SW480 (cell line): ENCODE measurements around the gene CHAC2.
"Not testable (repeated sequence)": the region's sequence is repeated elsewhere in the genome, so short reads cannot be mapped to it uniquely, and the experiment has no call there.

Experiments
- DNase-seq: peaks from one replicate; pipeline ENCODE4 v3.0.0-alpha.2; 2016; ENCODE audit warnings: low spot score

The CHAC2 gene

DNA sequence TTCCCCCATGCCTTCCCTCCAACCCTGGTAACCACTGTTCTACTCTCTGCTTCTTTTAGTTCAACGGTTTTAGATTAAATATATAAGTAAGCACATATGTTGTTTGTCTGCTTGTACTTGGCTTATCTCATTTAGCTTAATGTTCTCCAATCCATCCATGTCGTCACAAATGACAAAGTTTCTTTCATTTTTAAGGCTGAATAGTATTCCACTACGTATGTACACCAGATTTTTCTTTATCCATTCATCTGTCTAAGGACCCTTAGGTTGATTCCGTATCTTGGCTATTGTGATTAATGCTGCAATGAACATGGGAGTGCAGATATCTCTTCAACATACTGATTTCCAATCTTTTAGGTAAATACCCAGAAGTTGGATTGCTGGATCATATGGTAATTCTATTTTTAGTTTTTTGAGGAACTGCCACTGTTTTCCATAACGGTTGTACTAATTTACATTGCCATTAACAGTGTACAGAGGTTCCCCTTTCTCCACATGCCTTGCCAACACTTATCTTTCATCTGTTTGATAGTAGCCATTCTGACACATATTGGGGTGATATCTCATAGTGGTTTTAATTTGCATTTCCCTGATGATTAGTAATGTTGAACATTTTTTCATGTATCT lies 11.0 kb downstream of the CHAC2 start:
- DNase-seq: no peak

DNA sequence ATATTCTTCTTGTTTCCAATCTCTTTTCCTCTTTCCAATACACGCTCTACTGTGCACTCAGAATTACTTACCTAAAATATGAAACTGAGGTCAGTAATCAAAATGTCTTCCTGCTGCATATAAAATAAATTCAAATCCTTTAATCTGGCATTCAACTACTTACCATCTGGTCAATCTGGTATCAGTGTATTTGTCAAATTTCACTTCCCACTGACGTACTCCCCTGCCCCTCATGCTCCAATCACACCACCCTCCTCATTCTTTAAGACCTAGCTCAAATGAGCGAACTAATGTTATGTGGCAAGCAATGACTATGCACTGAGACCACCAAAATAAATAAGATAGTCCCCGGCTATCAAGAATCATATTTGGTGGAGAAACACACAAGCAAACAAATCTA lies 12.5 kb downstream of the CHAC2 start:
- no peak for DNase-seq

DNA sequence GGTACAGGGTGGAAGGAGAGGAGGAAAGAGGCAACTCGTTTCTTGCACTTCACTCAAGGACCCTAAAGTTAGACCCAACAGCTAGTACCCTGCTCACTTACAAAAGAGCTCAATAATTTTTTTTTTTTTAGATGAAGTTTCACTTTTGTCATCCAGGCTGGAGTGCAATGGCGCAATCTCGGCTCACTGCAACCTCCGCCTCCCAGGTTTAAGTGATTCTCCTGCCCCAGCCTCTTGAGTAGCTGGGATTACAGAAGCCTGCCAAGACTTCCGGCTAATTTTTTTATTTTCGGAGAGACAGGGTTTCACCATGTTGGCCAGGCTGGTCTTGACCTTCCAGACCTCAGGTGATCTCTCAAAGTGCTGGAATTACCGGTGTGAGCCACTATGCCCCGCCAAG lies 15.1 kb downstream of the CHAC2 start:
- DNase-seq: no peak

DNA sequence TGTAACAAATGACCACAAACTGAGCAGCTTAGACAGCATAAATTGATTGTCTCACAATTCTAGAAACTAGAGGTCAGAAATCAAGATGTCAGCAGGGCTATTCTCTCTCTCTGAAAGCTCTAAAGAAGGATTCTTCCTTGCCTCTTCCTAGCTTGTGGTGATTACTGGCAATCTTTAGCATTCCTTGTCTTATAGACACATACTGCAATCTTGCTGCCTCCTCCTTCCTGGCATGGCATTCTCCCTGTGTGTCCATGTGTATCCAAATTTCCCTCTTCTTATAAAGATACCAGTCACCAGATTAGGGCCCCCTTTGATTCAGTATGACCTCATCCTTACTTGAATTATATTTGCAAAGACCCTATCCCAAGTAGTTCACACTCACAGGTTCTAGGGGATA lies 16.8 kb downstream of the CHAC2 start:
- no peak for DNase-seq

DNA sequence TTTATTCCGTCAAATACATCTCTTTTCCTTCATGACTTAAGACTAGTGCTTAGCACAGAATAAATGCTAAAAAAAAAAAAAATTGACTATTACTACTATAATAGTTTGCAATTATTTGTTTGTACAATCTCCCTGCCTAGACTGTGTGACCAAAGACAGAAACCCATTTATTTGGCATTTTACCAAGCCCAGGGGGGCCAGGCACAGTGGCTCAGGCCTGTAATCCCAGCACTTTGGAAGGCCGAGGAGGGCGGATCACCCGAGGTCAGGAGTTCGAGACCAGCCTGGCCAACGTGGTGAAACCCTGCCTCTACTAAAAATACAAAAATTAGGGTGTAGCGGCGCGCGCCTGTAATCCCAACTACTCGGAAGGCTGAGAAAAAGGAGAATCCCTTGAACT lies 17.8 kb downstream of the CHAC2 start:
- DNase-seq: no peak

DNA sequence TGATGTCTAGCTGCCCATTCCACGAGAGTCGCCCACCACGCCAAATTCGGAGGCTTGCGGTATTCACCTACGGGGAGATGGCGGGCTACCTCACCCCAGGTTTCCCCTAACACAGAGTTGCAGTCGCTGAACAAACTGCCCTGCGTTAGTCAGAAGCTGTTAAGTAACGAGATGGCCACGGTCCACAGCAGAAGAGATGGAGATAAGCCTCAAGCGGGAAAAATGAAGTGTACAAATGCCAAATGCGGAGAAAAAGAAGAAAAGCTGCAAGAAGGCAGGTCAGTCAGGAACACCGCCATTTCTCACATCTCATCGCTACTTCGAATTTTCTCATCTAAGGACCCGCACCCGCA lies 18.7 kb downstream of the CHAC2 start:
- peak; percentile 25 for DNase-seq

DNA sequence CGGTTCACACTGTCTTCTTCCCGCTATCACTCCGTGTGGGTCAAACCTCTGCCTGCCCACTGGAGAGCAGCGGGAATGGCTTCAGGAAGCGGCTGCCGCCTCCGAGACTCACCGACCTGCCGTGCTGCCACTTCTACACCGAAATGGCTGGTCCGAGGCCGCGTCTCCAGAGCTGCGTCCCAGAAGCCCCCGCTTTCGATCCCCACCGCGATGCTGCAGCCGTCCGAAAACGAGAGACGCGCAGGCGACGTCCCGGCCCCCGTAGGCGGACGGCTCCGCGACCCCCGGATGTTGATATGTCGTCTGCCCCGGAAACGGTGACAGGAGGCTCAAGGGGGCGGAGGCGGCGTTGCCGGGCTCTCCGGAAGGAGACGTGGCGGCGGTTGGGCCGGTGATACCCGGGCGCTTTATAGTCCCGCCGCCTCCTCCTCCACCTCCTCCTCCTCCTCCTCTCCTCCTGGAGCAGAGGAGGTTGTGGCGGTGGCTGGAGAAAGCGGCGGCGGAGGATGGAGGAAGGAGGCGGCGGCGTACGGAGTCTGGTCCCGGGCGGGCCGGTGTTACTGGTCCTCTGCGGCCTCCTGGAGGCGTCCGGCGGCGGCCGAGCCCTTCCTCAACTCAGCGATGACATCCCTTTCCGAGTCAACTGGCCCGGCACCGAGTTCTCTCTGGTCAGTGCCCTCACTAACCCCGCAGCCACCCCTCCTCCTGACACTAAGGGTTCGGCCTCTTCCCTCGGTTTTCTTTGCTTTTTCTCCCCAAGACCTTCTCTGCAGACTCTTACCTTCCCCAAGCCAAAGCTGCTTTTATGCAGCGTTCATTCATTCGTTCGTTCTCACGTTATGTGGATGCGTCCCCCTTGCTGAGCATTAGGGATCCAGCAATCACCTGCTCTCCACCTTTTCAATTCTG lies 19.4 kb downstream of the CHAC2 start, which contains the start of the genes ASB3 and ERLEC1:
Gene ASB3 (minus strand): TSS at position 249 of the 909 bp plus-strand sequence. CDS start 21,381 bp downstream, outside the sequence.
Gene ERLEC1 (plus strand): TSS at position 340 of the 909 bp plus-strand sequence. CDS start 167 bp downstream, at position 507.
- DNase-seq: peak; percentile 93

DNA sequence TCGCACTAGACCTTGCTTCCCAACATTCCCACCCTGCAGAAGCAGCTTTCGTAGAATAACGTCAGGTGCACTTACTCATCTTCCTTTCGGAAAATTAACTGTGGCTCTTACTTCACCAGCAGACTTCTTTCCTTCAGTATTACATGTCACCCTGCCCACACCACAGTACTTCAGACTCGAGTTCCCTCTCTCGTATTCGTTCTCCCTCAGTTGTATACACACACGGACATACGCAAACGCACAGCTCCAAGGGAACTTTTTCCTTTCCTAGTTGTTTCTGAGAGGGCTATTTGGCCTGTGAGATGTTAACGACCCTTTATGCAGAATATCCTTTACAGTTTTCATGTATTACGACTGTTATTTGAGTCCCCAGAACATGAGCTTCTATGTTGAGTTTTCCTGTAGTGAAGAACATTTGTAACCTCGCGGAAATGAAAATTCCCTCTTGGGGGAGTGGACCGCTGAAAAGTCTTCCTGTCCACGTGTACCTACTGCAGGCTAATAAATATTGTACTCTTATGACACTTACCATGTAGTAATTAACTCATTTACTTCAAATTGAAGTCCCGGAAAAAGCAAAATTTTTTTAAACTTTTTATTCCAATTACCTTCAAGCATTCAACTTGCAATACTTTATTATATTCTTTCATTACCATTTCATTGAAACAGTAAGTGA lies 20.1 kb downstream of the CHAC2 start:
- peak; percentile 46 for DNase-seq

DNA sequence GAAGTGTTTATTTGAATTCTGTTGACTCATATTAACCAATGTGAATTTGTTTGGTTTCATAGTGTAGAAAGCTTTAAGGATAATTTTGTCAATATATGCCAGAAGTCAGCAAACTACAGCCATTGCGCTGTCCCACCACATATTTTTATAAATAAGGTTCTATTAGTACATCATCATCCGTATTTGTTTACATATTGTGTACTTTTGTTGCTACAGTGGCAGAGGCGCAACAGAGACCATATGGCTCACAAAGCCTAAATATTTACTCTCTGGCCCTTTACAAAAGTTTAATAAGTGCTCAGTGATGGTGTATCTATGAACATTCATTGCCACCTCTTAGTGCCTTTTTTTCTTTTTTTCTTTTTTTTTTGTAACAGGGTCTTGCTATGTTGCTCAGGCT lies 25.7 kb downstream of the CHAC2 start:
- DNase-seq: no peak

DNA sequence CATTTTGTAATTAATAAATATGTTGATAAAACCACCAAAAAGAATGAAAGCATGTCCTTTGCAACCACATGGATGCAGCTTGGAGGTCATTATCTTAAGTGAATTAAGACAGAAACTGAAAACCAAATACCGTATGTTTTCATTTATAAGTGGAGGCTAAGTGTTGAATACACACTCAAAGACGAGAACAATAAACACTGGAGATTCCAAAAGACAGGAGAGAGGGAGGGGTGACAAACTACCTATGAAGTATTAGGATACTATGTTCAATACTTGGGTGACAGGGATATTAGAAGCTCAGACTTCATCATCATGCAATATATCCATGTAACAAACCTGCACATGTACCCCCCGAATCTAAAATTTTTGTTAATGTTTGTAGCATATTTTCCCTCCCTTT lies 26.2 kb downstream of the CHAC2 start:
- DNase-seq: no peak

DNA sequence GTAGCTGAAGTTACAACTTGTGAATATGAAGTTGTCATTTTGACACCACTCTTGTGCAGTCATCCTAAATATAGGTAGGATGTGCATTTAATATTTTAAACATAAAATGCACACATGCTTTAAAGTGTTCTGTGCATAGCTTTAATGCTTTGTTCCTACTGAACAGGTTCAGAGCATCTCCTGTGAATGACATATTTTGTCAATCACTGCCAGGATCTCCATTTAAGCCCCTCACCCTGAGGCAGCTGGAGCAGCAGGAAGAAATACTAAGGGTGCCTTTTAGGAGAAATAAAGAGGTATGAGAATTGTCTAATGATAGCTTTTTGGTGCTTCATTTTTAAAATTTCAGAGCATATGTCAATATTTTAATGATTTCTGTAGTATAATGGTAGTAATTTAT lies 33.9 kb downstream of the CHAC2 start:
- no peak for DNase-seq

DNA sequence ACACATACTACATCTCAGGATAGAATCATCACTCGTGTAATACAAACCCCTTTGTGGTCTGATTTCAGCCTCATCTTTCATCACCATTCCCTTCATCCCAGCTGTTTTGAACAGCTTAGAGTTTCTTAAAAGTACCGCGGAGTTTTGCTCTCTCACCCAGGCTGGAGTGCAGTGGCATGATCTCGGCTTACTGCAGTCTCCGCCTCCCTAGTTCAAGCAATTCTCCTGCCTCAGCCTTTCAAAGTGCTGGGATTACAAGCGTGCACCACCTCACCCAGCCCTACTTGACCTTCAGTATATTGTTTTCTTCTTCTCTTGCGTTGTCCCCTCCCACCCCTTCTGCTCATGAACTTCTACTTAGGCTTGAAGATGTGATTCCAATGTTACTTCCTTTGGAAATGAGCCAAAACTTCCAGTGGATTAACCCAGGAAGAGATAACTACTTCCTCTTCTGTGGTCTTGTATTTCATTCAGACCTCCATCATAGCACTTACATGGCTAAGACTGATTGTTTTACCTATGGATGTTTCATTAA lies 35.1 kb downstream of the CHAC2 start:
- no peak for DNase-seq

DNA sequence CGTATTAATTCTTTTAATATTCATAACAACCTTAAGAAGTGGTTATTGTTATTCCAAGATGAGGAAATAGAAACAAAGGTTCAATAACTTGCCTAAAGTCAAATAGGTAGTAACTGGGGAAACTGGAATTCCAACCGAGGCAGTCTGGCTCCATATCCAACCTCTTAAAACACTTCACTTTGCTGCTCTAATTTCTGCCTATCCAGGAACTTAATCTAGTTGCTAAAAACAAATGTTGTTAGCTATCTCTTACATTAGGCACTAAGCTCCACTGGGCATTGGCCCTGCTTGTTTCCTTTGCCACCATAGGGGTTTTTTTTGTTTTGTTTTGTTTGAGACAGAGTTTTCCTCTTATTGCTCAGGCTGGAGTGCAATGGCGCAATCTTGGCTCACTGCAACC lies 44.0 kb downstream of the CHAC2 start:
- no peak for DNase-seq

DNA sequence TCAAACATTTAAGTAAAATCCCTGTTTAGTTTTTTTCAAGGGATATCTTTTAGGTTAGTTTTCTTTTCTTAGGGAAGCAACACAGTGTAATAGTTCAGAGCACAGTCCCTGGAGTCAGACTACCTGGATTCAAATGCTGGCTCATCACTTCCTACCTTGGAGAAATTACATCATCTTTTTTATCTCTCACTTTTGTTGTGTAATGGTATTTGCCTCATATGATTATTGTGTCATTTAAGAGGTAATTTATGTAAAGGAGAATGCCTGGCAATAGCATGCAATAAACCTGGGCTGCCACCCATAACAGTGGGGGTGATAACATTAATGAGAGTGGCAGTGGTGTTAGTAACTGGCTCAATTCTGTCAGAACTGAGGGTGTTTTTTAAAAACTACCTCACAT lies 45.5 kb downstream of the CHAC2 start:
- no peak for DNase-seq

DNA sequence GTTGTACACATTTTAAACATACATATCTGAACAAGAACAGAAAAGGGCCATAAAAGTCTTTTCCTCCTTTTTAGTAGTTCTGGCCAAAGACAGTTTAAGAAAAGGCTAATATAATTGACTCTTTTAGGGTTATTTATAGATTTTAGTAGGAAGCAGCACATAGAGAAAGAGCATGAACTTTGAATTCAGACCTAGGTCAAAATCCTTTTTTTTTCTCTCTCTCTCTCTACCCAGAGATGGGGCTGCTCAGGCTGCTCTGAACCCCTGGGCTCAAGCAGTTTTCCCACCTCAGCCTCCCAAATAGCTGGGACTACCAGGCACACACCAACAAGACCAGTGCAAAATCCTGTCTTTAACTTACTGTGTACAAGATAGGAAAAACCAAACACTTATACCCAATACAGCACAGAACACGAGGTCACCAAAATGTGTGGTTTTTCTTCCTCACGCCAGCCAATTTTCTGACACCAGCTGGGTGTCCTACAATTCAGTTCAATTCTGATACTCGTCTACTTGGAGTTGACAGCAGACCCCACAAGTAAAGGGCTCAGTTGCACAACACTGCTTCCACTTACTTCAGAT lies 51.3 kb downstream of the CHAC2 start:
- no peak for DNase-seq

DNA sequence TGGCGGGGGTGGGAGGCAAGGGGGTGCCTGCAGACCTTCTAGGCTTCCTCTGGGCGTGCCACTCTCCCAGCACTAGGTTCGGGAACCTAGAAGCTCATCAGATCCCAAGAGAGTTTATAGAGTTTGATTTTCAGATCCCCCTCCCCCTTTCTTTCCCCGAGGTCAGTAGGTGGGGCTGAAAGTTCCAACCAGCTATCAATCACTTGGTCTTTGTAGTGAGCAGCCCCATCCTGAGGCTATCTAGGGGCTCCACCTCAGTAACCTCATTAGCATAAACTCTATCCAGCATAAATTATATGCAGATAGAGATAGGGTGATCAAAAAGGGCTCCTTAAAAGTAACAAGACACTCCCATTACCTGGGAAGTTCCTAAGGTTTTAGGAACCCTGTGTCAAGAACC lies 52.0 kb downstream of the CHAC2 start:
- no peak for DNase-seq

DNA sequence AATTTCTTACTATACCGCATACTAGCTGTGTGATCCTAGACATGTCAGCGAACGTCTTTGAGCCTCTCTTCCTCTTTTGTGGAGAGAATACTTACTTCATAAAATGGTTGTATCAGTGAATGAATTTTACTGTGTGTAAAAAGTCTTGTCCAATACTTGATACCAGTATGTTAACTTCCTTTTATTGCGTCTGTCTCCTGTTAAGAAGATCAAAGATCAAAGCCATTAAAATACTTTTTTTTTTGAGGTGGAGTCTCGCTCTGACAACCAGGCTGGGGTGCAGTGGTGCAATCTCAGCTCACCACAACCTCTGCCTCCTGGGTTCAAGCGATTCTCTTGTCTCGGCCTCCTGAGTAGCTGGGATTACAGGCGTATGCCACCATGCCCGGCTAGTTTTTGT lies 52.4 kb downstream of the CHAC2 start:
- DNase-seq: no peak

DNA sequence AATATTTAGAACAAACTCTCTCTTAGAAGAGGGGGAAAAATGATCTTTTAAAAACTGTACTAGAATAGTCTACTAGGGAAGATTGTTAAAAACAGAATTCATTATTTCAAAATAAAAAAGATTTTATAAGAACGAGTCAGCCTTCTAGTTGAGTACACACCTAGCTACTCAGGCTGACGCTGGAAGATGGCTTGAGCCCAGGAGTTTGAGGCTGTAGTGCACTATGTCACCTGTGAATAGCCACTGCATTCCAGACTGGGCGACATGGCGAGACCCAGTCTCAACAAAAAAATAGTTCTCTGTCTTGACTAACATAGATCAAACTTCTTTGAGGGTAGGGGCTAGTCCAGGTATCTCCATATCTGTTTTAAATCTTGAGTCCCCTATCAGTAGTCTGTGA lies 53.1 kb downstream of the CHAC2 start:
- no peak for DNase-seq

DNA sequence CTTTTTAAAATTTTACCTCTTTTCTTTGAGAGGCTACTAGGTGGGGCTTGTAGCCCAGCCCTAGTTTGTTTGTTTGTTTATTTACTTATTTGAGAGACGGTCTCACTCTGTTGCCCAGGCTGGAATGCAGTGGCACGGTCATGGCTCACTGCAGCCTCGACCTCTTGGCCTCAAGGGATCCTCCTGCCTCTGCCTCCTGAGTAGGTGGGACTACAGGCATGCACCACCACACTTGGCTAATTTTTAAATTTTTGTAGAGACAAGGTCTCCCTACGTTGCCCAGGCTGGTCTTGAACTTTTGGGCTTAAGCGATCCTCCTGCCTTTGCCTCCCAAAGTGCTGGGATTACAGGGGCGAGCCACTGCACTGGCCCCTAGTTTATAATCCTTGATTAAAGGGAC lies 54.2 kb downstream of the CHAC2 start:
- DNase-seq: no peak

DNA sequence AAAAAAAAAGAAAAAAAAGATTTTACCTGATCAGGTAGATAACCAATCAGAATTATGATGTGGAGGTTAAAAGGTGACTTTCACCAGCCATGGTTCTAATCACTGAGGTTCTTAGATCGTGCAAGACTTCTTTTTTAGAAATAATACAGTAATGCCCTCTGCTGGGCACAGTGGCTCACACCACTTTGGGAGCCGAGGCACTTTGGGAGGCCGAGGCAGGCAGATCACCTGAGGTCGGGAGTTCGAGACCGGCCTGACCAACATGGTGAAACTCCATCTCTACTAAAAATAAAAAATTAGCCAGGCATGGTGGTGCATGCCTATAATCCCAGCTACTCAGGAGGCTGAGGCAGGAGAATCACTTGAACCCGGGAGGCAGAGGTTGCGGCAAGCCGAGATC lies 56.0 kb downstream of the CHAC2 start:
- DNase-seq: not testable (repeated sequence)
